GM18909 (cell line): ENCODE measurements around the gene METTL26.
"Not testable (repeated sequence)": the region's sequence is repeated elsewhere in the genome, so short reads cannot be mapped to it uniquely, and the experiment has no call there.

Experiments
- ATAC-seq: cut with Tn5 transposase; IDR thresholded peaks from one replicate; pipeline ENCODE4 v1.9.1; 2021; ENCODE audit warnings: mild to moderate bottlenecking; ENCODE audit not compliant: unreplicated experiment, poor library complexity

The METTL26 gene

GRCh38 chr16:606656-607307, 29.3 kb downstream of the METTL26 start:
- ATAC-seq = no peak

- no peak for ATAC-seq
Measured at GRCh38 chr16:603933-604332, 32.2 kb downstream of the METTL26 start.

GRCh38 chr16:600781-601180, 35.3 kb downstream of the METTL26 start:
- no peak for ATAC-seq

DNA sequence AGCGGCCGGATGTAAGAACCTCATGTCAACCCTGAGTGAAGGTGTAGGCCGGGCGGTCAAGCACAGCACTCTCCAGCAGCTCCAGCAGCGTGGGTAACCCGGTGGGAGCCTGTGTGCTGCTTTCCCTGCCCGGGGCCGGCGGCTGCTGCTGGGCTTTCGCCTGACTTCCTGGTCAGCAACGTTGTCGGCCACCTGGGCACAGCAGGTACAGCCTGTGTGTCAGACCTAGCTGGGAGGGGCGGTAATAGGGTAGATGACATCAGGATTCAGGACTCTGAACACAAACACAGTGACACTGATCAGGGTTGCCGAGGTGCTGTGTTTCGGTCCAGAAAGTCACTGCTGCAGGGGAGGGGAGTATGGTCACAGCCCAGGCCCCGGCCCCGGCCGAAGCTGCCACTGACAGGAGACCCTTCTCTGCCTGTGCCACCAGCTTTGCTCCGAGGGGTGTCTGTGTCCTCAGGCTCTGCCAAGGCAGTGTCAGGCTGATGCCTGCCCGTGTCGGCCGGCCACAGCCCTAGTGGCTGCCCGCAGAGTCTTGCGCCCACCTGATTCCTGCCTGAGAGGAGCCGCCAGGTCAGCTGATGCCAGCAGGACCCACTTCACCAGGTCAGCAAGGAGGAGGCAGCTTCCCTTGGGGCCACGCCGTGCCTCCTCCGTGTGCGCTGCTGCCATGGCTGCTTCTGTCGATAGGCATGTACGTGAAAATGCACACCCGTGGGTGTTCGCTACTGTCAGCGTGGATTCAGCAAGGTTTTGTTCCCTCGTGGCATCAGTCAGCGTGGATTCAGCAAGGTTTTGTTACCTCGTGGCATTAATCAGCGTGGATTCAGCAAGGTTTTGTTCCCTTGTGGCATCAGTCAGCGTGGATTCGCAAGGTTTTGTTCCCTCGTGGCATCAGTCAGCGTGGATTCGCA, 37.0 kb downstream of the METTL26 start:
- ATAC-seq = no peak

GRCh38 chr16:597655-598054, 38.5 kb downstream of the METTL26 start:
- not testable (repeated sequence) for ATAC-seq

- no peak for ATAC-seq
Measured at GRCh38 chr16:596736-597060, 39.4 kb downstream of the METTL26 start.

- ATAC-seq = no peak
Measured at GRCh38 chr16:595942-596735, 40.0 kb downstream of the METTL26 start.

DNA sequence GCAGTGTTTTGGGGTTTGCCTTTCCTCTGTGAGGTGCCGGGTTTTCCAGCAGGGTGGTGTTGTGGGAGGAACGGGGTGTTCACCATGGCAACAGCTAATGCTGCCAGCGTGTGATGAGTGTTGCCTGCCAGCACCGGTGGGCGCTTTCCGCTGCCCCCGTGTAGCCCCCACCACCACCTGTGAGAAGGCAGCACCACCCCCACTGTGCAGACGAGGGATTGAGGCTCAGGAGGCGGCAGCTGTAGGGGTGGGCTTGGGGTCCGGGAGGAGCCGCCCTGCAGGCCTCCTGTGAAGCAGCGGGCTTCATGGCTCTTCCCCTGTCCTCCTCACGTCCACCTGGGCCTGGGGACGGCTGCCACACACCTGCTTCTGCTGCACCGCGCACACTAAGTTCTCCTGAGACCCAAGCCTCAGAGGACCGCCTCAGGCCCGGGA, 41.0 kb downstream of the METTL26 start:
- no peak for ATAC-seq

- no peak for ATAC-seq
Measured at GRCh38 chr16:593807-594206, 42.3 kb downstream of the METTL26 start.

- no peak for ATAC-seq
Measured at GRCh38 chr16:593406-593805, 42.7 kb downstream of the METTL26 start.

DNA sequence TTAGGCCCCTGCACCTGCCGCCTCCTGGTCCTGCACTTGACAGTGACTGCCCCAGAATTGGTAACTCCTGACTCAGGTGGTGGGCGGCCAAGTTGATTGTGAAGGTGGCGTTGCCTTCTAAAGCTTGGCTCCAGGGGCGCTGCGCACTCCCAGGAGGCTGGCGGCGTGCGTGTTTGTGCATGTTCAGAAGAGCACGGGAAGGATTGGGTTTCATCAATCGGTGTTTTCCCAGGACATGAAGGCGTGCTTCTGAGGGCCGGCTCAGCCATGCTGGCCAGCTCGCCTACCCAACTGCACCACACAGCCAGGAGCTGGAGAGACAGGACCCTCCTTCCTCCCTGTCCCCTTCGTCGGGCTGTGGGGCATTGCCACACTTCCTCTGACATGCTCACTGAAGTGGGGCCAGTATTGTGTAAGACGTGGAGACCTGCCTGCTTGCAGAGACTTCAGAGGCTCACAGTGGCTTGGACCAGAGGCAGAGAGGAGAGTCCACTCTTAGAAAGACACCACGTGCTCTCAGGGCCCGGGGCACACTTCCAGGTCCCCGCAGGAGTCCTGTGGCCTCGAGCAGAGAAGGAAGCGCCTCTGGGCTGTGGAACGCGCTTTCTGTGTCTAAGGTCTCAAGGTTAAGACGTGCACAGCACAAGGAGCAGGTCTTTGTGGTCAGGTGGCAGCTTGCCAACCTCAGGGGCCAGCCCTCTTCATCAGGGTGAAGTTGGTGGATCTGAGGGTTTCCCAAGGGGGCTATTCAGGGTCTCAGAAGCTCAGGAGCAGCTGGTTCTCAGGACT, 43.4 kb downstream of the METTL26 start:
- ATAC-seq = no peak

DNA sequence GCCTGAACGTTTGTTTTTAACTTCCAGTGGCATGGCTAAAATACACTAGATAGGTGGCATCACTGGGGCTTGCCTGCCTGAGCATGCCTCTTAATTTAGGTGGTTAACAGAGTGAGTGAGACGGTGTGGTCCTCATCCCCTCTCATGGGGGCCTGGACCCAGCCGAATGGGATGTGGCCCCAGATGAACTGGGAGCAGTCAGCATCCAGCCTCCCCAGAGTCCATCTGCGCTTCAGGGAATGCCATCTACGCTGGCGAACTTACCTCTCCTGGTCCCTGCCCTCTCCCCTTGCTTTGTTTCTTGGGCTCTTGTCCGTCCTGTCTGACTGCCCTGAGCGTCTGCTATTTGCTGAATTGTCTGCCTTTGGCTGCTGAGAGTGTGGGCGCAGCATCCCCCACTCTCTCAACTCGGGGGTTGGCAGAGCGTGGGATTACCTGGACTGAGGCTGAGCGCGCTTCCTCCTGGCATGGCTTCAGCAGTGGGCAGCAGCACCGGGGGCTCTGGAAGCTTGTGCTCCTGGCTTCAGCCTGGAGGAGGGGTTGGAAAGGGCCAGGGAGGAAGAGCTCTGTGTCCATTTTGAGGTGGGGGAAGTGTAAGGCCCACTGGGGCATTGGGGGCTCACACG, 44.1 kb downstream of the METTL26 start:
- ATAC-seq = no peak

DNA sequence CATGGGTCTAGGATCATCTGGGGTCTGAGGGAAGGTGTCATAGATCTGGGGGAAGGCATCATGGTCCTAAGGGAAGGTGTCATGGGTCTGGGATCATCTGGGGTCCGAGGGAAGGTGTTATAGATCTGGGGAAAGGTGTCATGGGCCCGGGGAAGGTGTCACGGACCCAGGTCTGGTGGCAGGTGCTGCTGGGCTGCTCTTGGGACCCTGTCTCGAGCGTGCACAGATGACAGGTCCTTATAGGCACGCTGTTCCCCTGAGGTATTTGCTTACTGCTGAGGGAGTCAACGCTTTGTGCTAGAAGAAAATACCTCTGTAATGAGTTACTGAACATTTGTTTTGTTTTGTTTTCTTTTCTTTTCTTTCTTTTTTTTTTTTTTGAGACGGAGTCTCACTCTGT, 44.9 kb downstream of the METTL26 start:
- ATAC-seq = no peak

GRCh38 chr16:590815-591200, 45.3 kb downstream of the METTL26 start:
- ATAC-seq = no peak

GRCh38 chr16:590188-590814, 45.8 kb downstream of the METTL26 start:
- peak; percentile 1 for ATAC-seq

- ATAC-seq = peak; percentile 74
Measured at GRCh38 chr16:589658-590187, 46.4 kb downstream of the METTL26 start, which contains the start of gene RAB40C. Gene RAB40C (plus strand): TSS chr16:590066. CDS start chr16:590292, 226 bp downstream.

- peak; percentile 73 for ATAC-seq
Measured at GRCh38 chr16:588889-589657, 47.0 kb downstream of the METTL26 start.

DNA sequence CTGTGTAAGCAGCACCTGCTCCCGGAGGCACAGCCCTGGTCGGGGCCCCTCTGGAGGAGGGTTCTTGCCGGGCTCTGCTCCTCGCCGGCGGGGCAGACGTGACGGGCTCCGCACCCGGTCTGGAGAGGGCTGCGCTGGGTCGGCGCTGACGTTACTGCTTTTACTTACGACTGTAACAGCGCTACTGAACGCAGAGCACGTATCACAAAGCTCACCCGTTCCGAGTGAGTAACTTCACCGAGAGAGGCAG, 47.5 kb downstream of the METTL26 start:
- ATAC-seq = peak; percentile 13
